ENCODE results near the gene CCDC127.

Gene CCDC127

GRCh38 chr5:194102-194501 is 23.9 kb downstream of the CCDC127 start:
- no peak for ATAC-seq (ENCODE audit: insufficient read depth, low read depth)
- no peak for DNase-seq
- Histone ChIP-seq H4K20me1 (ENCODE audit: insufficient read depth, low read length) (no peaks in the 10 kb centered on the region; the same call in 1 of the 2 replicates), H3K79me2 (ENCODE audit: insufficient read depth, low read length) (no peaks in the 10 kb centered on the region), H3K4me1 (ENCODE audit: insufficient read depth, low read length) (peaks cover under 1% of the 10 kb centered on the region; the same call in 1 of the 2 replicates), H3K4me3 (ENCODE audit: low read depth in 1 of 2, low read length in 2 of 2) (no peak overlapping the region), H3K27ac (ENCODE audit: low read length) (no peak overlapping the region), H3K9ac (ENCODE audit: low read depth, low read length) (no peak overlapping the region), H2AFZ (ENCODE audit: low read depth, low read length) (no peak overlapping the region), H3K9me3 (ENCODE audit: insufficient read depth, low read length, severe bottlenecking) (no peaks in the 10 kb centered on the region), H3K4me2 (ENCODE audit: insufficient read depth, low read length) (no peak overlapping the region), H3K27me3 (ENCODE audit: insufficient read depth, low read length, poor library complexity) (no peaks in the 10 kb centered on the region), H3K36me3 (ENCODE audit: insufficient read depth, low read length) (no peaks in the 10 kb centered on the region)
- no peak for TF ChIP-seq EZH2 (IDR thresholded peaks at IDR 0.05; ENCODE audit: borderline replicate concordance, low read depth, low read length, severe bottlenecking)
- TF ChIP-seq CTCF (IDR thresholded peaks at IDR 0.05; ENCODE audit: borderline replicate concordance, extremely low read depth, low read length, poor library complexity, severe bottlenecking): no peak

- Histone ChIP-seq H3K27me3 (ENCODE audit: insufficient read depth, low read length, poor library complexity) (no peaks in the 10 kb centered on the region), H2AFZ (ENCODE audit: low read depth, low read length) (no peak overlapping the region), H3K36me3 (ENCODE audit: insufficient read depth, low read length) (no peaks in the 10 kb centered on the region), H3K4me1 (ENCODE audit: insufficient read depth, low read length) (peaks cover 8% of the 10 kb centered on the region), H3K4me2 (ENCODE audit: insufficient read depth, low read length) (no peak overlapping the region), H3K4me3 (ENCODE audit: low read depth in 1 of 2, low read length in 2 of 2) (no peak overlapping the region), H3K27ac (ENCODE audit: low read length) (no peak overlapping the region), H3K9me3 (ENCODE audit: insufficient read depth, low read length, severe bottlenecking) (no peaks in the 10 kb centered on the region), H3K79me2 (ENCODE audit: insufficient read depth, low read length) (no peaks in the 10 kb centered on the region), H4K20me1 (ENCODE audit: insufficient read depth, low read length) (no peaks in the 10 kb centered on the region), H3K9ac (ENCODE audit: low read depth, low read length) (no peak overlapping the region)
- ATAC-seq (ENCODE audit: insufficient read depth, low read depth) (no peak), DNase-seq (no peak)
- no peak for TF ChIP-seq CTCF (IDR thresholded peaks at IDR 0.05; ENCODE audit: borderline replicate concordance, extremely low read depth, low read length, poor library complexity, severe bottlenecking)
- no peak for TF ChIP-seq EZH2 (IDR thresholded peaks at IDR 0.05; ENCODE audit: borderline replicate concordance, low read depth, low read length, severe bottlenecking)
Measured at GRCh38 chr5:192970-193831, 24.8 kb downstream of the CCDC127 start.

GRCh38 chr5:192691-192969 is 25.3 kb downstream of the CCDC127 start:
- H3K27ac ChIP-seq (ENCODE audit: low read length): no peak overlapping the region
- no peak for ATAC-seq (ENCODE audit: insufficient read depth, low read depth)
- H4K20me1 ChIP-seq (ENCODE audit: insufficient read depth, low read length): no peaks in the 10 kb centered on the region
- H3K79me2 ChIP-seq (ENCODE audit: insufficient read depth, low read length): no peaks in the 10 kb centered on the region
- no peak for DNase-seq
- H3K4me1 ChIP-seq (ENCODE audit: insufficient read depth, low read length): peaks cover 9% of the 10 kb centered on the region
- H3K36me3 ChIP-seq (ENCODE audit: insufficient read depth, low read length): no peaks in the 10 kb centered on the region
- H2AFZ ChIP-seq (ENCODE audit: low read depth, low read length): no peak overlapping the region
- no peak overlapping the region for H3K4me2 ChIP-seq (ENCODE audit: insufficient read depth, low read length)
- H3K4me3 ChIP-seq (ENCODE audit: low read depth in 1 of 2, low read length in 2 of 2): no peak overlapping the region
- H3K9ac ChIP-seq (ENCODE audit: low read depth, low read length): no peak overlapping the region
- TF ChIP-seq CTCF (IDR thresholded peaks at IDR 0.05; ENCODE audit: borderline replicate concordance, extremely low read depth, low read length, poor library complexity, severe bottlenecking) (no peak), EZH2 (IDR thresholded peaks at IDR 0.05; ENCODE audit: borderline replicate concordance, low read depth, low read length, severe bottlenecking) (no peak)
- no peaks in the 10 kb centered on the region for H3K27me3 ChIP-seq (ENCODE audit: insufficient read depth, low read length, poor library complexity)
- H3K9me3 ChIP-seq (ENCODE audit: insufficient read depth, low read length, severe bottlenecking): no peaks in the 10 kb centered on the region
